HL-60 (cell line): ENCODE data around the gene NOP10.
A peak's percentile ranks its signal among the peaks of the same experiment; 100 is the strongest.

ENCODE experiments used
- DNase-seq, 2 experiments: peaks; one replicate each; pipeline ENCODE4 v3.0.0-alpha.2; 2010 to 2020; ENCODE audit warnings: low read depth in 1 of 2, low spot score in 1 of 2
- H3K27ac ChIP-seq: fragments of 250-450 bp; sonication (Bioruptor Pico); replicated peaks from 2 replicates; pipeline ENCODE4 v1.5.1; 2020; ENCODE audit warnings: mild to moderate bottlenecking, moderate library complexity
- H3K27me3 ChIP-seq: fragments of 250-450 bp; sonication (Bioruptor Pico); 2 replicates; pipeline ENCODE4 v1.5.1; 2021; ENCODE audit warnings: mild to moderate bottlenecking, moderate library complexity; ENCODE audit not compliant: insufficient read depth, poor library complexity, severe bottlenecking
- H3K4me3 ChIP-seq: replicated peaks from 2 replicates; pipeline ENCODE4 v1.5.1; 2011; ENCODE audit warnings: mild to moderate bottlenecking, control low read depth, low read length; ENCODE audit not compliant: insufficient read depth
- GABPA ChIP-seq: IDR thresholded peaks from 2 replicates; pipeline ENCODE4 v1.6.1; 2012; ENCODE audit warnings: low read depth
- POLR2AphosphoS5 ChIP-seq: IDR thresholded peaks from 2 replicates; pipeline ENCODE4 v1.6.1; 2012; ENCODE audit warnings: low read depth
- SPI1 ChIP-seq: IDR thresholded peaks from 2 replicates; pipeline ENCODE4 v1.6.1; 2012; ENCODE audit warnings: low read depth, mild to moderate bottlenecking, borderline replicate concordance
- TF ChIP-seq, protein P1 (sequence below): IDR thresholded peaks from 2 replicates; pipeline ENCODE4 v1.6.1; 2012; ENCODE audit warnings: low read depth; ENCODE audit not compliant: insufficient replicate concordance
- TF ChIP-seq, protein P2 (sequence below): IDR thresholded peaks from one replicate; pipeline ENCODE4 v1.5.1; 2011; ENCODE audit warnings: low read length, control low read depth, inconsistent platforms; ENCODE audit not compliant: insufficient read depth

The NOP10 gene

DNA sequence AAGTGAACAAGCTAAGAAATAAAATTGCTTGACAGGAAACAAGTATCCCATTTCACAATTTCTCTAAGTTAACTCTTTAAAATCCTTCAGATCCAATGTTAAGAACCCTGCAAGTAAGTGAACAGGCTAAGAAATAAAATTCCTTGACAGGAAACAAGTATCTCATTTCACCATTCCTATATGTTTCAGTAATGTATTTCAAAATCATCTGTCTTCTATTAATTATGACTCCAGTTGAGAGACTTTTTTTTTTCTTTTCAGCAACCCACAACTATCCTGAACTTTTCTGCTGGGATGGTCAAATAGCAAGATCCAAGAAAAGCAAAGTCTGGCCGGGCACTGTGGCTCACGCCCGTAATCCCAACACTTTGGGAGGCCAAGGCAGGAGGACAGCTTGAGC lies 3.0 kb downstream of the NOP10 start:
- no peak overlapping the region for H3K4me3 ChIP-seq
- no peak for TF ChIP-seq GABPA
- DNase-seq, result no peak
- H3K27me3 ChIP-seq, result no peaks in the 10 kb centered on the region
- H3K27ac ChIP-seq, result no peak overlapping the region

- peak overlapping the region; percentile 27 for H3K4me3 ChIP-seq
- no peaks in the 10 kb centered on the region for H3K27me3 ChIP-seq
- TF ChIP-seq POLR2AphosphoS5 (no peak), GABPA (no peak)
- TF ChIP-seq, protein P1, sequence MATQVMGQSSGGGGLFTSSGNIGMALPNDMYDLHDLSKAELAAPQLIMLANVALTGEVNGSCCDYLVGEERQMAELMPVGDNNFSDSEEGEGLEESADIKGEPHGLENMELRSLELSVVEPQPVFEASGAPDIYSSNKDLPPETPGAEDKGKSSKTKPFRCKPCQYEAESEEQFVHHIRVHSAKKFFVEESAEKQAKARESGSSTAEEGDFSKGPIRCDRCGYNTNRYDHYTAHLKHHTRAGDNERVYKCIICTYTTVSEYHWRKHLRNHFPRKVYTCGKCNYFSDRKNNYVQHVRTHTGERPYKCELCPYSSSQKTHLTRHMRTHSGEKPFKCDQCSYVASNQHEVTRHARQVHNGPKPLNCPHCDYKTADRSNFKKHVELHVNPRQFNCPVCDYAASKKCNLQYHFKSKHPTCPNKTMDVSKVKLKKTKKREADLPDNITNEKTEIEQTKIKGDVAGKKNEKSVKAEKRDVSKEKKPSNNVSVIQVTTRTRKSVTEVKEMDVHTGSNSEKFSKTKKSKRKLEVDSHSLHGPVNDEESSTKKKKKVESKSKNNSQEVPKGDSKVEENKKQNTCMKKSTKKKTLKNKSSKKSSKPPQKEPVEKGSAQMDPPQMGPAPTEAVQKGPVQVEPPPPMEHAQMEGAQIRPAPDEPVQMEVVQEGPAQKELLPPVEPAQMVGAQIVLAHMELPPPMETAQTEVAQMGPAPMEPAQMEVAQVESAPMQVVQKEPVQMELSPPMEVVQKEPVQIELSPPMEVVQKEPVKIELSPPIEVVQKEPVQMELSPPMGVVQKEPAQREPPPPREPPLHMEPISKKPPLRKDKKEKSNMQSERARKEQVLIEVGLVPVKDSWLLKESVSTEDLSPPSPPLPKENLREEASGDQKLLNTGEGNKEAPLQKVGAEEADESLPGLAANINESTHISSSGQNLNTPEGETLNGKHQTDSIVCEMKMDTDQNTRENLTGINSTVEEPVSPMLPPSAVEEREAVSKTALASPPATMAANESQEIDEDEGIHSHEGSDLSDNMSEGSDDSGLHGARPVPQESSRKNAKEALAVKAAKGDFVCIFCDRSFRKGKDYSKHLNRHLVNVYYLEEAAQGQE, result no peak
- TF ChIP-seq, protein P2, sequence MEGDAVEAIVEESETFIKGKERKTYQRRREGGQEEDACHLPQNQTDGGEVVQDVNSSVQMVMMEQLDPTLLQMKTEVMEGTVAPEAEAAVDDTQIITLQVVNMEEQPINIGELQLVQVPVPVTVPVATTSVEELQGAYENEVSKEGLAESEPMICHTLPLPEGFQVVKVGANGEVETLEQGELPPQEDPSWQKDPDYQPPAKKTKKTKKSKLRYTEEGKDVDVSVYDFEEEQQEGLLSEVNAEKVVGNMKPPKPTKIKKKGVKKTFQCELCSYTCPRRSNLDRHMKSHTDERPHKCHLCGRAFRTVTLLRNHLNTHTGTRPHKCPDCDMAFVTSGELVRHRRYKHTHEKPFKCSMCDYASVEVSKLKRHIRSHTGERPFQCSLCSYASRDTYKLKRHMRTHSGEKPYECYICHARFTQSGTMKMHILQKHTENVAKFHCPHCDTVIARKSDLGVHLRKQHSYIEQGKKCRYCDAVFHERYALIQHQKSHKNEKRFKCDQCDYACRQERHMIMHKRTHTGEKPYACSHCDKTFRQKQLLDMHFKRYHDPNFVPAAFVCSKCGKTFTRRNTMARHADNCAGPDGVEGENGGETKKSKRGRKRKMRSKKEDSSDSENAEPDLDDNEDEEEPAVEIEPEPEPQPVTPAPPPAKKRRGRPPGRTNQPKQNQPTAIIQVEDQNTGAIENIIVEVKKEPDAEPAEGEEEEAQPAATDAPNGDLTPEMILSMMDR, result no peak
- DNase-seq, result no peak
- no peak overlapping the region for H3K27ac ChIP-seq
These were observed 4.6 kb downstream of the NOP10 start for GRCh38 chr15:34338347-34338746.

GRCh38 chr15:34337557-34338306 lies 5.2 kb downstream of the NOP10 start, which contains the start of gene SLC12A6:
SLC12A6 (minus strand) TSS chr15:34337781; CDS start chr15:34336680, 1,101 bp downstream.
- TF ChIP-seq SPI1 (peak; percentile 73; the same call in 1 of the 2 replicates), POLR2AphosphoS5 (peak; percentile 70; the same call in 1 of the 2 replicates), GABPA (no peak)
- Histone ChIP-seq H3K4me3 (peak within 1 kb of the TSS; percentile 68), H3K27me3 (no peaks in the 10 kb centered on the region), H3K27ac (peak within 1 kb of the TSS; percentile 90)
- peak; percentile 83 to 95 for DNase-seq

DNA sequence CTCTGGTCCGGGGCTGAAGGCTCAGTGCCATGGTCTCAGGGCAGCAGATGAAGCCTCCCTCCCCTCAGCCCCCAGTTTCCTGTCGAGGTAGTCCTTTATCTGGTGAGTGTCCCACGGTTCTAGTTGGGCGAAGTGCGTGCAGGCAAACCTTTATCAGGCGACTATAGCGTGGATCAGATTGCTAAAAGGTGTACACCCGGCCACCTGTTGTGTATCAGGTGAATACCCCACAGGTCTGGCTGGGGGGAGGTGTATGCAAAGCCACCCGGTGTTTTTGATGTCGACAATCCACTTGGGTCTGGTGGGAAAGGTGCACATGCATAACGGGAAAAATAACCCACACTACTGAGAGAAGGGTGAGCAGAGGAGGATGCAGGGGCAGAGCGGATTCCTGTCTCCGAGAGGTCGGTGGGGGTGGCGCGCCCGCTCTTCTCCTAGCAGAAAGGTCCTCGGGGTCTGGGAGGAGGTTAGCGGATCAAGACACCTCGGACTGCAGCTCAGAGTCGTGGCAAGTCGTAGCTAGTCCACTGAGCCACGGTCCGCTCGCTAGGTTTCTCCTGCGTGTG lies 5.9 kb downstream of the NOP10 start:
- Histone ChIP-seq H3K27me3 (no peaks in the 10 kb centered on the region), H3K27ac (peak overlapping the region; percentile 90), H3K4me3 (peak overlapping the region; percentile 68)
- DNase-seq, result no peak
- TF ChIP-seq POLR2AphosphoS5 (no peak), SPI1 (no peak), GABPA (no peak)
- TF ChIP-seq, protein P1, result no peak
- TF ChIP-seq, protein P2, result no peak
